K562 (cell line): ENCODE data around the gene CD37. TPM values are rescaled to one million over a fixed set of nuclear protein-coding genes. Genes with fewer than 3 reads are reported as not detected.

ENCODE experiments used
- CEBPB ChIP-seq: fragments of 450-650 bp; IDR thresholded peaks from 2 replicates; pipeline ENCODE4 v1.6.1; 2016; ENCODE audit warnings: missing genetic modification characterization, missing compliant biosample characterization
- CEBPZ ChIP-seq: fragments of 150-350 bp; IDR thresholded peaks from 2 replicates; pipeline ENCODE4 v1.6.1; 2014; ENCODE audit warnings: low read depth, mild to moderate bottlenecking, low read length, borderline replicate concordance
- CREB3L1 ChIP-seq: fragments of 450-650 bp; IDR thresholded peaks from 2 replicates; pipeline ENCODE4 v1.6.1; 2014; ENCODE audit warnings: low read depth, mild to moderate bottlenecking, moderate library complexity, borderline replicate concordance
- GATAD2A ChIP-seq: fragments of 450-650 bp; IDR thresholded peaks from 2 replicates; pipeline ENCODE4 v1.6.1; 2017
- MAFK ChIP-seq: IDR thresholded peaks from 2 replicates; pipeline ENCODE4 v1.6.1; 2011; ENCODE audit warnings: low read length, improper control_type of control experiment
- PTRF ChIP-seq: fragments of 450-650 bp; IDR thresholded peaks from 2 replicates; pipeline ENCODE4 v1.6.1; 2016; ENCODE audit warnings: mild to moderate bottlenecking, missing genetic modification characterization, missing compliant biosample characterization
- RBM39 ChIP-seq: fragments of 200-400 bp; formaldehyde crosslinking; optimal IDR thresholded peaks from 2 replicates; pipeline ENCODE3; 2018; ENCODE audit warnings: low read depth, low read length
- RFX1 ChIP-seq: fragments of 450-650 bp; IDR thresholded peaks from 2 replicates; pipeline ENCODE4 v1.6.1; 2016; ENCODE audit warnings: mild to moderate bottlenecking, moderate library complexity
- SMAD4 ChIP-seq: fragments of 250-450 bp; sonication (Bioruptor Pico); conservative IDR thresholded peaks from 2 replicates; pipeline ENCODE4 v1.8.0; 2021; ENCODE audit warnings: inconsistent platforms, mild to moderate bottlenecking, moderate library complexity
- SRSF3 ChIP-seq: fragments of 200-400 bp; formaldehyde crosslinking; IDR thresholded peaks from 2 replicates; pipeline ENCODE4 v1.6.1; 2016; ENCODE audit warnings: mild to moderate bottlenecking, low read length, moderate library complexity; ENCODE audit not compliant: insufficient read depth
- SUPT5H ChIP-seq: fragments of 450-650 bp; IDR thresholded peaks from 2 replicates; pipeline ENCODE4 v1.6.1; 2016
- TEAD4 ChIP-seq, 2 experiments: sonication (generic) in 1 of 2; formaldehyde crosslinking in 1 of 2; IDR thresholded peaks; 2 replicates each; pipeline versions ENCODE4 v1.6.1 to v1.8.0; 2012 to 2022; ENCODE audit warnings: borderline replicate concordance in 1 of 2, inconsistent platforms in 1 of 2, low read length in 1 of 2, mild to moderate bottlenecking in 1 of 2, missing genetic modification reagents in 1 of 2
- TRIM28 ChIP-seq: fragments of 450-650 bp; IDR thresholded peaks from 2 replicates; pipeline ENCODE4 v1.6.1; 2017
- UBTF ChIP-seq, 2 experiments: IDR thresholded peaks; 2 replicates each; pipeline ENCODE4 v1.6.1; 2012; ENCODE audit warnings: improper control_type of control experiment in 2 of 2, low read depth in 2 of 2, low read length in 2 of 2, borderline replicate concordance in 1 of 2
- XRCC4 ChIP-seq: IDR thresholded peaks from one replicate; pipeline ENCODE4 v1.6.1; 2011; ENCODE audit not compliant: insufficient read depth, insufficient read length; ENCODE audit errors: extremely low read depth
- ZNF124 ChIP-seq: sonication (generic); formaldehyde crosslinking; IDR thresholded peaks from 2 replicates; pipeline ENCODE4 v1.8.1; 2022; ENCODE audit warnings: missing genetic modification reagents
- ZNF277 ChIP-seq: fragments of 250-450 bp; sonication (Bioruptor Pico); IDR thresholded peaks from 2 replicates; pipeline ENCODE4 v1.8.0; 2022; ENCODE audit warnings: inconsistent platforms, mild to moderate bottlenecking, moderate library complexity, borderline replicate concordance
- polyA plus RNA-seq, 8 experiments: library from polyadenylated mRNA; depleted of rRNA in 4 of 8; stranded (reverse) in 5 of 8; unstranded in 3 of 8; fragments of >200 nt; fragmentation: Nextera tagmentation in 2 of 8; fragmentation: Illumina TruSeq in 1 of 8; extraction: Ambion mirVana in 2 of 8; extraction: Trizol in 1 of 8; gene quantifications; 2 replicates each; pipeline versions ENCODE4 v1.2.1 to v1.2.3, GENCODE V29; 2011 to 2014; ENCODE audit warnings: inconsistent platforms in 1 of 8, missing spikeins in 1 of 8
- total RNA-seq, 7 experiments: library from RNA; depleted of rRNA in 6 of 7; stranded (reverse); fragments of >200 nt in 6 of 7; fragmentation: Illumina TruSeq in 2 of 7; extraction: Trizol in 2 of 7; gene quantifications; 2 replicates each; pipeline versions ENCODE4 v1.2.1 to v1.2.3, GENCODE V29; 2011 to 2021; ENCODE audit warnings: low replicate concordance in 1 of 7

CD37 gene
- total and polyA plus RNA-seq, 9 of the 15 experiments (the other 6 are each of a cell fraction or from before 2014, with no cell fraction given): 2.5 to 19.0 (median 7.4) TPM

- TF ChIP-seq CEBPZ (no peak), ZNF124 (no peak), GATAD2A (no peak), TEAD4 (IDR thresholded peaks at IDR 0.05; ENCODE audit: low read length) (no peak), TEAD4 (CRISPR knock-in tag; IDR thresholded peaks at IDR 0.05; ENCODE audit: borderline replicate concordance) (no peak), UBTF (IDR thresholded peaks at IDR 0.05; ENCODE audit: borderline replicate concordance in 1 of 2, low read depth in 2 of 2, low read length in 2 of 2) (no peak), TRIM28 (no peak), PTRF (no peak), SRSF3 (no peak), CREB3L1 (no peak), SUPT5H (peak; percentile 48; the same call in 1 of the 2 replicates), CEBPB (tag) (no peak), SMAD4 (CRISPR knock-in tag) (peak; percentile 44; the same call in 1 of the 2 replicates), ZNF277 (CRISPR knock-in tag) (no peak), RBM39 (no peak), MAFK (no peak), RFX1 (no peak), XRCC4 (no peak)
These were observed at the start of gene CD37 (continued) for GRCh38 chr19:49335071-49335783.
